PC-3 (cell line): ENCODE results near the gene MALRD1. TPM values are rescaled to one million over a fixed set of nuclear protein-coding genes. Genes with fewer than 3 reads are reported as not detected.

Experiments used
- ATAC-seq: fragments of 200-7000 bp; cut with Tn5 transposase; 2 replicates; pipeline ENCODE4 v1.9.1; 2020; ENCODE audit warnings: mild to moderate bottlenecking, moderate library complexity
- BruUV-seq: library from RNA; stranded (reverse); fragments of 400-500 nt; replicated peaks from 2 replicates; lab custom pipeline; 2021; lab: Mats Ljungman, UMichigan
- CTCF ChIA-PET: fragments of 300-600 bp; sonication (Branson Sonifier 250); formaldehyde crosslinking; loops from one replicate; lab custom pipeline; 2022; ENCODE audit warnings: antibody characterized with exemption; lab: Charles Lee
- POLR2A ChIA-PET: fragments of 300-600 bp; sonication (Branson Sonifier 250); formaldehyde crosslinking; loops from one replicate; lab custom pipeline; 2022; ENCODE audit warnings: antibody characterized with exemption; ENCODE audit not compliant: unreplicated experiment; lab: Charles Lee
- DNase-seq: peaks from one replicate; pipeline ENCODE4 v3.0.0-alpha.2; 2015
- H2AFZ ChIP-seq: fragments of 300-600 bp; sonication (generic); 2 replicates; pipeline ENCODE4 v1.6.0; 2016; ENCODE audit warnings: antibody characterized with exemption, low read length
- H3F3A ChIP-seq: fragments of 300-600 bp; sonication (generic); one replicate; pipeline ENCODE4 v1.6.0; 2017; ENCODE audit warnings: antibody characterized with exemption, low read length, control low read depth, mild to moderate bottlenecking; ENCODE audit not compliant: unreplicated experiment
- H3K27ac ChIP-seq: fragments of 300-600 bp; sonication (generic); 2 replicates; pipeline ENCODE4 v1.5.1; 2016; ENCODE audit warnings: mild to moderate bottlenecking, low read length
- H3K27me3 ChIP-seq: fragments of 300-600 bp; sonication (generic); 2 replicates; pipeline ENCODE4 v1.6.1; 2016; ENCODE audit warnings: low read length, mixed read lengths
- H3K36me3 ChIP-seq: fragments of 300-600 bp; sonication (generic); 2 replicates; pipeline ENCODE4 v1.6.1; 2016; ENCODE audit warnings: low read depth, mixed run types, low read length, mixed read lengths
- H3K4me1 ChIP-seq: fragments of 300-600 bp; sonication (generic); 2 replicates; pipeline ENCODE4 v1.5.1; 2016; ENCODE audit warnings: low read length; ENCODE audit not compliant: insufficient read depth
- H3K4me2 ChIP-seq: fragments of 300-600 bp; sonication (generic); 2 replicates; pipeline ENCODE4 v1.6.0; 2016; ENCODE audit warnings: low read length
- H3K4me3 ChIP-seq: fragments of 300-600 bp; sonication (generic); 2 replicates; pipeline ENCODE4 v1.5.1; 2016; ENCODE audit warnings: mild to moderate bottlenecking, low read length, mixed read lengths
- H3K79me2 ChIP-seq: fragments of 300-600 bp; sonication (generic); 2 replicates; pipeline ENCODE4 v1.6.1; 2017; ENCODE audit warnings: low read length, mixed read lengths
- H3K9ac ChIP-seq: fragments of 300-600 bp; sonication (generic); 2 replicates; pipeline ENCODE4 v1.6.0; 2016; ENCODE audit warnings: mild to moderate bottlenecking, low read length
- H3K9me2 ChIP-seq: fragments of 300-600 bp; sonication (generic); replicated peaks from 2 replicates; pipeline ENCODE4 v1.6.1; 2016; ENCODE audit warnings: mixed run types, low read length, mixed read lengths
- H3K9me3 ChIP-seq: fragments of 300-600 bp; sonication (generic); 2 replicates; pipeline ENCODE4 v1.6.1; 2016; ENCODE audit warnings: low read length, mixed read lengths
- H4K20me1 ChIP-seq: fragments of 300-600 bp; sonication (generic); 2 replicates; pipeline ENCODE4 v1.6.1; 2016; ENCODE audit warnings: low read length, mixed read lengths
- EZH2 ChIP-seq: fragments of 300-600 bp; sonication (generic); IDR thresholded peaks from one replicate; pipeline ENCODE4 v1.6.1; 2017; ENCODE audit warnings: antibody characterized with exemption, mild to moderate bottlenecking, low read length; ENCODE audit not compliant: unreplicated experiment
- EZH2phosphoT487 ChIP-seq: fragments of 300-600 bp; sonication (generic); IDR thresholded peaks from 2 replicates; pipeline ENCODE4 v1.6.1; 2018; ENCODE audit warnings: mild to moderate bottlenecking, antibody characterized with exemption, low read length, borderline replicate concordance
- intact Hi-C: fragments of 100-400 bp; cut with micrococcal nuclease; formaldehyde crosslinking; loops from 2 replicates; pipeline ENCODE4 v1.9.0; 2023
- total RNA-seq: library from RNA; depleted of rRNA; stranded (reverse); fragments of >200 nt; gene quantifications from 2 replicates; pipeline ENCODE4 v1.2.3, GENCODE V29; 2014
- TF ChIP-seq, protein P1 (sequence below): fragments of 300-600 bp; sonication (generic); conservative IDR thresholded peaks from 2 replicates; pipeline ENCODE4 v1.5.1; 2017; ENCODE audit warnings: antibody characterized with exemption, low read depth, mild to moderate bottlenecking, low read length

Gene MALRD1
- total RNA-seq, 1 experiment from 2014 or later, result not detected

DNA sequence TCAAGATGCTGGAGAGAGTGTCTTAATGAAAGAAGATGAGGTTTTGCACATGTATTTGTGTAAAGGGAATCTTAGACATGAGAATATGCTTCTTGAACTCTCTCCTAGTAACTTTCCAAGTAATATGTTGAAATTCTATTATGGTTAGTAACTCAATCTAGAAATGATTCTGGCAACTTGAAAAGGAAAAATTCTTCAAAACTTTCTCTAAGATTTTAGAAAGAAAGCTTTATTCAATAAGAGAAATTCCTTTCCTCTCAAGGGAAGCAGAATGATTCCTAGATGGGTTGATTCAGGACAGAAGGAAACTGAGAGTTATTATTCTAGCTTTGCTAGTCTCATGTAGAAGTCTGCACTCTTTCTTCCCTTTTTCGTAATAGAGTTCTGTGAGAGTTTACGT is 403.3 kb downstream of the MALRD1 start:
- CTCF ChIA-PET, result no interaction called here
- Histone ChIP-seq H3F3A (no peaks in the 10 kb centered on the region), H3K36me3 (no peaks in the 10 kb centered on the region), H4K20me1 (no peaks in the 10 kb centered on the region), H3K4me1 (no peaks in the 10 kb centered on the region), H3K4me2 (no peak overlapping the region), H2AFZ (no peak overlapping the region), H3K9ac (no peak overlapping the region), H3K27ac (no peak overlapping the region), H3K4me3 (no peak overlapping the region), H3K79me2 (no peaks in the 10 kb centered on the region), H3K9me2 (no peaks in the 10 kb centered on the region), H3K27me3 (no peaks in the 10 kb centered on the region), H3K9me3 (no peaks in the 10 kb centered on the region)
- POLR2A ChIA-PET, result no interaction called here
- no TSS peak for BruUV-seq
- TF ChIP-seq EZH2phosphoT487, result no peak
- no peak for TF ChIP-seq EZH2
- TF ChIP-seq, protein P1, sequence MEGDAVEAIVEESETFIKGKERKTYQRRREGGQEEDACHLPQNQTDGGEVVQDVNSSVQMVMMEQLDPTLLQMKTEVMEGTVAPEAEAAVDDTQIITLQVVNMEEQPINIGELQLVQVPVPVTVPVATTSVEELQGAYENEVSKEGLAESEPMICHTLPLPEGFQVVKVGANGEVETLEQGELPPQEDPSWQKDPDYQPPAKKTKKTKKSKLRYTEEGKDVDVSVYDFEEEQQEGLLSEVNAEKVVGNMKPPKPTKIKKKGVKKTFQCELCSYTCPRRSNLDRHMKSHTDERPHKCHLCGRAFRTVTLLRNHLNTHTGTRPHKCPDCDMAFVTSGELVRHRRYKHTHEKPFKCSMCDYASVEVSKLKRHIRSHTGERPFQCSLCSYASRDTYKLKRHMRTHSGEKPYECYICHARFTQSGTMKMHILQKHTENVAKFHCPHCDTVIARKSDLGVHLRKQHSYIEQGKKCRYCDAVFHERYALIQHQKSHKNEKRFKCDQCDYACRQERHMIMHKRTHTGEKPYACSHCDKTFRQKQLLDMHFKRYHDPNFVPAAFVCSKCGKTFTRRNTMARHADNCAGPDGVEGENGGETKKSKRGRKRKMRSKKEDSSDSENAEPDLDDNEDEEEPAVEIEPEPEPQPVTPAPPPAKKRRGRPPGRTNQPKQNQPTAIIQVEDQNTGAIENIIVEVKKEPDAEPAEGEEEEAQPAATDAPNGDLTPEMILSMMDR, result no peak
- intact Hi-C loops, result no loop called here
- ATAC-seq (no peak), DNase-seq (no peak)

DNA sequence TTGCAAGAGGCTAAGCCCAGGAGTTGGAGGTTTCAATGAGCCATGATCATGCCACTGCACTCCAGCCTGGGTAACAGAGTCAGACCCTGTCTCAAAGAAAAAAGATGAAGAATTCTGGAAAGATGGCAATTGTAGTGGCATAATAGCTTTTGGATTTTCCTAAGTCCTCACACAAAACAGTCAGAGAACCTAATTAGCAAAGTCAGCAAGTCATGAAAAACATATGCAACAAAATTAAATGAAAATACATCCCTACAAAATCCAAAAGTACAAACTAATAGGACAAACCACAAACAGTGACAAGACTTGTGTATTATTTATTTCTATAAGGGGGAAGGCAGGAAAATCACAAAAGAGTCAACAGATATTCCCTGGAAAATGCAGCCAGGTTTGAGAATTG is 405.4 kb downstream of the MALRD1 start:
- POLR2A ChIA-PET, result no interaction called here
- H3K9me2 ChIP-seq, result no peaks in the 10 kb centered on the region
- no peak overlapping the region for H2AFZ ChIP-seq
- H3K79me2 ChIP-seq, result no peaks in the 10 kb centered on the region
- DNase-seq, result no peak
- H3K9me3 ChIP-seq, result no peaks in the 10 kb centered on the region
- CTCF ChIA-PET, result no interaction called here
- no peak overlapping the region for H3K4me2 ChIP-seq
- no peaks in the 10 kb centered on the region for H4K20me1 ChIP-seq
- 0 out of 2 replicates have a peak, but pooled peaks cover 5% of the 10 kb centered on the region for H3K27me3 ChIP-seq
- no peak overlapping the region for H3K27ac ChIP-seq
- no peaks in the 10 kb centered on the region for H3K4me1 ChIP-seq
- ATAC-seq, result no peak
- TF ChIP-seq EZH2, result no peak
- TF ChIP-seq EZH2phosphoT487, result no peak
- TF ChIP-seq, protein P1, result no peak
- H3F3A ChIP-seq, result no peaks in the 10 kb centered on the region
- no peaks in the 10 kb centered on the region for H3K36me3 ChIP-seq
- no peak overlapping the region for H3K4me3 ChIP-seq
- H3K9ac ChIP-seq, result no peak overlapping the region
- no TSS peak for BruUV-seq
- intact Hi-C loops, result no loop called here

DNA sequence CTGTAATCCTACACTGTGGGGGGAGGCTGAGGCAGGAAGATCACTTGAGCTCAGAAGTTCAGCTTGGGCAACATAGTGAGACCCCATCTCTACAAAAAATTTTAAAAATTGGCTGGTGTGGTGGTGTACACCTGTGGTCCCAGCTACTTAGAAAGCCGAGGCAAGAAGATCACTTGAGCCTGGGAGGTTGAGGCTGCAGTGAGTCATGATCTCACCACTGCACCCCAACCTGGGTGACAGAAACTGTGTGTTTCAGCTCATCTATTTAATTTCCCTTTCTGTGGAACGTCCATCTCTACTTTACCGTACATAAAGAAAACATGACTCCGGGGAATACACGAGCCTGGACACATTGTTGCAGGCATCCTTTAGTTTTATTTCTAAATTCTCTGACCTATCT is 413.0 kb downstream of the MALRD1 start:
- no peaks in the 10 kb centered on the region for H3K9me2 ChIP-seq
- no peak overlapping the region for H3K4me3 ChIP-seq
- H3K27ac ChIP-seq, result no peak overlapping the region
- POLR2A ChIA-PET, result no interaction called here
- intact Hi-C loops, result no loop called here
- no peak for ATAC-seq
- no peaks in the 10 kb centered on the region for H3K79me2 ChIP-seq
- H3K9ac ChIP-seq, result no peak overlapping the region
- H3K27me3 ChIP-seq, result 0 out of 2 replicates have a peak, but pooled peaks cover 5% of the 10 kb centered on the region
- H3K36me3 ChIP-seq, result no peaks in the 10 kb centered on the region
- no peak overlapping the region for H3K4me2 ChIP-seq
- TF ChIP-seq EZH2 (no peak), EZH2phosphoT487 (no peak)
- TF ChIP-seq, protein P1, result no peak
- no peaks in the 10 kb centered on the region for H3K9me3 ChIP-seq
- CTCF ChIA-PET, result no interaction called here
- no peak overlapping the region for H2AFZ ChIP-seq
- no peaks in the 10 kb centered on the region for H3F3A ChIP-seq
- H4K20me1 ChIP-seq, result no peaks in the 10 kb centered on the region
- DNase-seq, result no peak
- BruUV-seq, result no TSS peak
- no peaks in the 10 kb centered on the region for H3K4me1 ChIP-seq
